ENCODE measurements around the gene GTF2I.
"Not testable (repeated sequence)": the region's sequence is repeated elsewhere in the genome, so short reads cannot be mapped to it uniquely, and the experiment has no call there.

GTF2I gene

GRCh38 chr7:74657692-74658177 is at the start of gene GTF2I:
TSS of gene GTF2I (plus strand) at chr7:74657718. CDS start at chr7:74689129, 31,411 bp downstream.
- in situ Hi-C loops (cut with HindIII; ENCODE audit: low sequenced_read_pairs), result no loop called here

GRCh38 chr7:74612015-74612829 is 45.3 kb upstream of the GTF2I start:
- in situ Hi-C loops (cut with HindIII; ENCODE audit: low sequenced_read_pairs), result no loop called here

- in situ Hi-C loops (cut with HindIII; ENCODE audit: low sequenced_read_pairs), result no loop called here
Measured at GRCh38 chr7:74615933-74616780, 41.4 kb upstream of the GTF2I start.

GRCh38 chr7:74617180-74617744 is 40.3 kb upstream of the GTF2I start:
- in situ Hi-C loops (cut with HindIII; ENCODE audit: low sequenced_read_pairs), result no loop called here

GRCh38 chr7:74619235-74619860 is 38.2 kb upstream of the GTF2I start:
- in situ Hi-C loops (cut with HindIII; ENCODE audit: low sequenced_read_pairs), result no loop called here

DNA sequence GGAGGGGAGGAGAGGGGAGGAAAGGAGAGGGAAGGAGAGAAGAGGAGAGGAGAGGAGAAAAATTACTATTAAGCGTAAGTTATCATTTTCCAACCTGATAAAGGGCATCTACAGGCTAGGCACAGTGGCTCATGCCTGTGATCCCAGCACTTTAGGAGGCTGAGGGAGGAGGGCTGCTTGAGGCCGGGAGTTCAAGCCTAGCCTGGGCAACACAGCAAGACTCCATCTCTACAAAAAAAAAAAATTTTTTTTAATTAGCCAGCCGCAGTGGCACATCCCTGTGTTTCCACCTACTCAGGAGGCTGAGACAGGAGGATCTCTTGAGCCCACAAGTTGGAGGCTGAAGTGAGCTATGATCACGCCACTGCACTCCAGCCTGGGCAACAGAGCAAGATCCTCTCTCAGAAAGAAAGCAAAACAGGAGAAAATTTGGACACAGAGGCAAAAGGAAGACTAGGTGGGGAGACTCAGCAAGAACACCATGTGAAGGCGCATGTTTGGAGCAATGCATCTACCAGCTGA is 35.2 kb upstream of the GTF2I start:
- in situ Hi-C loops (cut with HindIII; ENCODE audit: low sequenced_read_pairs), result no loop called here

GRCh38 chr7:74623135-74623534 is 34.4 kb upstream of the GTF2I start:
- in situ Hi-C loops (cut with HindIII; ENCODE audit: low sequenced_read_pairs), result no loop called here

DNA sequence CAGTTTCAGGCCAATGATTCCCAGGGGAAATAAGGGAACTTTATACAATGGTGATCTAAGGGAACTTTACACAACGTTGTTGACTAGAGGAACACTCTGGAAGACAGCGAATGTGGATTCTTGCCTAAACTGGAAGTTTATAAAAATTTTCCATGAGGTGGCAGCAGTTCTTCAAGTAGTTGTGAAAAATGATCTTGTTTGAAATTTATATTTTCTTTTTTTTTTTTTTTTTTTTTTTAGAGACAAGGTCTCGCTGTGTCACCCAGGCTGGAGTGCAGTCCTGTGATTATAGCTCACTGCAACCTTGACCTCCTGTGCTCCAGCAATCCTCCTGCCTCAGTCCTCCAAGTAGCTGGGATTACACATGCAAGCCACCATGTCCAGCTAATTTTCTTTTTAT is 32.1 kb upstream of the GTF2I start:
- in situ Hi-C loops (cut with HindIII; ENCODE audit: low sequenced_read_pairs), result no loop called here

- in situ Hi-C loops (cut with HindIII; ENCODE audit: low sequenced_read_pairs), result no loop called here
Measured at GRCh38 chr7:74627661-74628411, 29.7 kb upstream of the GTF2I start.

- in situ Hi-C loops (cut with HindIII; ENCODE audit: low sequenced_read_pairs), result no loop called here
Measured at GRCh38 chr7:74632505-74632904, 25.0 kb upstream of the GTF2I start.

DNA sequence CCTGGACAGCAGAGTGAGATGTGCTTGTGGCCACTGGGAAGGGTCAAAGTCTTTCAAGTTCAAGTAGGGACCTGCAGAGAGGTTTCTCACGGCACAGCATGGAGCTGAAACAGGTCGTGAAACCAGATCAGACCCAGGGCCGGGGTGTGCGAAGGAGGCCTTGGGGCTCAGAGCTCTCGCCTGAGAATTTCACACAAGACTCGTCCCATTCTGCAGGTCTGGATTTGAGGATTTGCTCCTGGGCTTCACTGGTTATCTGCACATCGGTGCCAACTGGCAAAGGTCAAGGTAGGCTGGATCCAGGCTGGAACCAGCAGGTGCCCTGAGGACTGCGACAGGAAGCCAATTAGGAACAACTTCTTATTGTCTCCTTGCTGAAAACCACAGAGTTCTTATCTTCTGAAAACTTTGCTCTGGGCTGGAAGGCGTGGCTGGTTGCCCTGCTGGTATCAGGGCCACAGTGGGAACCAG is 24.0 kb upstream of the GTF2I start:
- in situ Hi-C loops (cut with HindIII; ENCODE audit: low sequenced_read_pairs), result no loop called here

- in situ Hi-C loops (cut with HindIII; ENCODE audit: low sequenced_read_pairs), result no loop called here
Measured at GRCh38 chr7:74637745-74638144, 19.8 kb upstream of the GTF2I start.

- in situ Hi-C loops (cut with HindIII; ENCODE audit: low sequenced_read_pairs), result not testable (repeated sequence)
Measured at GRCh38 chr7:74650055-74650454, 7.5 kb upstream of the GTF2I start.

DNA sequence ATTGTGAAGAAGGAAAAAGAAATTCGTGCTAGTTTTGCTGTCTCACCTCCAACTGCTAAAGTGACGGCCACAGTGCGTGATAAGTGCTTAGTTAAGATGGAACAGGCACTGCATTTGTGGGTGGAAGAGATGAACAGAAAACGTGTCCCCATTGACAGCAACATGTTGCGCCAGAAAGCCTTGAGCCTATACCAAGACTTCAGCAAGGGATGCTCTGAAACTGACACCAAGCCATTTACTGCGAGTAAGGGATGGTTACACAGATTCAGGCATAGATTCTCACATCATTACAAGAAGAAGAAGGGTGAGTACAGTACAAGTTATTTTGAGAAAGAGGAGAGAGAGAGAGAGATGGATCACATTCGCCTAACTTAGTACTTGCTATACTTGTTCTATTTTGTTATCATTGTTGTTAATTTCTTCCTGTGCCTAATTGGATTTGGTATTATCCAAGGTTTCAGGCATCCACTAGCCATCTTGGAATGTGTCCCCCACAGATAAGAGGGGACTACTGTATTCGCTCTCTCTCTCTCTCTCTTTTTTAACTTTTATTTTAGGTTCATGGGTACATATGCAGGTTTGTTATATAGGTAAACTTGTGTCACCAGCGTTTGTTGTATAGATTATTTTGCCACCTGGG is 6.9 kb upstream of the GTF2I start:
- in situ Hi-C loops (cut with HindIII; ENCODE audit: low sequenced_read_pairs), result not testable (repeated sequence)

GRCh38 chr7:74651133-74651504 is 6.4 kb upstream of the GTF2I start:
- in situ Hi-C loops (cut with HindIII; ENCODE audit: low sequenced_read_pairs), result not testable (repeated sequence)

GRCh38 chr7:74653686-74654181 is 3.8 kb upstream of the GTF2I start:
- in situ Hi-C loops (cut with HindIII; ENCODE audit: low sequenced_read_pairs), result no loop called here

DNA sequence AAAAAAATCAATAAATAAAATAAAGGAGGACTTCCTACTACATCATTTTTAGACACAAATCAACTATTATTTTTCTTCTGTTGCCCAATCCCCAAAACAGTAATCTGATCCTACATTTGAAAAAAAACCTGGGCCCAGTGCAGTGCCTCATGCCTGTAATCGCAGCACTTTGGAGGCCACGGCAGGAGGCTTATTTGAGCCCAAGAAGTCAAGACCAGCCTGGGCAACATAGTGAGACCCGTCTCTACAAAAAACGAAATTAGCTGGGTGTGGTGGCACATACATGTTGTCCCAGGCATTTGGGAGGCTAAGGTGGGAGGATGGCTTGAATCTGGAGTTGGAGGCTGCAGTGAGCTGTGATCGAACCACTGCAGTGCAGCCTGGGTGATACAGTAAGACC is 2.7 kb upstream of the GTF2I start:
- in situ Hi-C loops (cut with HindIII; ENCODE audit: low sequenced_read_pairs), result no loop called here

DNA sequence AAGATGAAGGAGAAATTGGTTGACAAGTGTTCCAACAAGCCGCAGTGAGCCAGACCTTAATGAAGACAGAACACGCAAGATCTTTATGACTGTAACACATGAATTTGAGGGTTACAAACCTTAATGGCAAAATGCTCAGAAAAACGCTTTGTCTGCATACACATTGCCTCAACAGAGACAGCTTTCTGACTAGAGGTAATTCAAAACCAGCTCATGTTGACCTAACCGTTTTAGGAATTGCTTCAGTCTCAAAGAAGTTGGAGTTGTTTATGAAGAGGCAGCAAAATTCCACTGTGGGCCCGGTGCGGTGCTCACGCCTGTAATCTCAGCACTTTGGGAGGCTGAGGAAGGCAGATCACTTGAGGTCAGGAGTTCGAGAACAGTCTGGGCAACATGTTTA is 2.2 kb upstream of the GTF2I start:
- in situ Hi-C loops (cut with HindIII; ENCODE audit: low sequenced_read_pairs), result no loop called here

DNA sequence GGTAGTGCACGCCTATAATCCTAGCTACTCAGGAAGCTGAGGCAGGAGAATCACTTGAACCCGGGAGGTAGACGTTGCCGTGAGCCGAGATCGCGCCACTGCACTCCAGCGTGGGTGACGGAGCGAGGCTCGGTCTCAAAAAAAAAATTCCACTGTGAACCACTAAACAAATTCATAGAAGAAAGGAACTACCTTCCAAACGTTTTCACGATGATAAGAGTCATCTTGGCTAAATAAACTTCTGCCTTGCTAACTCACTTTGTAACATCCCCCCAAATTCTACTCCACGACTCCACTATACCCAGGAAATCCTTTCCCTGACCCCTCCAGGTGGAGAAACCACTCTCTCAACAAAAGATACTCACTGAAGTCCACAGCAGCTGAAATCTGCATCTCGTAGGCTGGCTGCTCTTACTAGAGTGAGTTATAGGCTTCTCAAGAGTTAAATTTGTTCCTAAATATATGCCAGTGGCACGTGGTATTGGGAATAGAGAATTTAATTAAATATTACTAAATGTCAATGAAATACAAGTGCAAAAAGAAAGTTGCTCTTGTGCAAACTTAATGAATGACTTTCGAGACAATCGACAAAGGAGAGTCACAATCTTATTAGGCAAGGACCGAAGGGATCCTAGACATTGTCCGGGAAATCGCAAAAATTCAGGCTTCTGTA is 1.6 kb upstream of the GTF2I start:
- in situ Hi-C loops (cut with HindIII; ENCODE audit: low sequenced_read_pairs), result no loop called here
